NCI-H187 (cell line): ENCODE measurements around the gene FAM241B.

Experiments used
- DNase-seq, 2 experiments: peaks; one replicate each; lab custom pipeline; 2025; lab: John Stamatoyannopoulos, UW

Gene FAM241B

GRCh38 chr10:69666756-69667155 lies 36.7 kb downstream of the FAM241B start:
- DNase-seq = no peak

GRCh38 chr10:69668721-69669120 lies 38.7 kb downstream of the FAM241B start:
- no peak for DNase-seq

GRCh38 chr10:69669409-69669808 lies 39.4 kb downstream of the FAM241B start:
- DNase-seq = no peak

GRCh38 chr10:69673521-69673920 lies 43.5 kb downstream of the FAM241B start:
- DNase-seq = no peak

- DNase-seq = no peak
These were observed 44.7 kb downstream of the FAM241B start for GRCh38 chr10:69674786-69675185.

- no peak for DNase-seq
These were observed 46.3 kb downstream of the FAM241B start for GRCh38 chr10:69676301-69676700.

- no peak for DNase-seq
These were observed 48.1 kb downstream of the FAM241B start for GRCh38 chr10:69677985-69678654.

- DNase-seq = no peak
These were observed 49.7 kb downstream of the FAM241B start for GRCh38 chr10:69679736-69680135.

GRCh38 chr10:69680610-69681009 lies 50.6 kb downstream of the FAM241B start:
- no peak for DNase-seq

- DNase-seq = no peak
These were observed 51.4 kb downstream of the FAM241B start for GRCh38 chr10:69681436-69681835.

GRCh38 chr10:69682955-69683474 lies 53.0 kb downstream of the FAM241B start:
- DNase-seq = no peak
